ENCODE results near the gene NAP1L4.
A peak's percentile ranks its signal among the peaks of the same experiment; 100 is the strongest.

Gene NAP1L4

DNA sequence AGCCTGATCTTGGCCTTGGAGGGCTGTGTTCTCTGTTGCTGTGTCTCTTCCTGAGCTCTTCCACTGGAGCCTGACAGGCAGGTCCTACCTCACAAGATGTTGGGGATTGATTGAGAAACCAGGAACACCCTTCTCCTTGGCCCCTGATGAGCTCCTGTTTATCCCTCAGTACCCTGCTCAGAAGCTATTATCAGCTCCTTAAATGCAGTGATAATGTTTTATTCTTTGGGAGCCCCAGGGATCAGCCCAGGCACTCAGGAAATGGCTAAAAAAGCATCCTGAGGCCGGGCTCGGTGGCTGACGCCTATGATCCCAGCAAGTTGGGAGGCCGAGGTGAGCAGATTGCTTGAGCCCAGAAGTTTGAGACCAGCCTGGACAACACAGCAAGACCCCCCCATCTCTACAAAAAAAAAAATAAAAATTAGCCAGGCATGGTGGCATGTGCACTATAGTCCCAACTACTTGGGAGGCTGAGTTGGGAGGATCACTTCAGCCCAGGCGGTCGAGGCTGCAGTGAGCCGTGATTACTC is 58.0 kb downstream of the NAP1L4 start:
- no peak for DNase-seq

DNA sequence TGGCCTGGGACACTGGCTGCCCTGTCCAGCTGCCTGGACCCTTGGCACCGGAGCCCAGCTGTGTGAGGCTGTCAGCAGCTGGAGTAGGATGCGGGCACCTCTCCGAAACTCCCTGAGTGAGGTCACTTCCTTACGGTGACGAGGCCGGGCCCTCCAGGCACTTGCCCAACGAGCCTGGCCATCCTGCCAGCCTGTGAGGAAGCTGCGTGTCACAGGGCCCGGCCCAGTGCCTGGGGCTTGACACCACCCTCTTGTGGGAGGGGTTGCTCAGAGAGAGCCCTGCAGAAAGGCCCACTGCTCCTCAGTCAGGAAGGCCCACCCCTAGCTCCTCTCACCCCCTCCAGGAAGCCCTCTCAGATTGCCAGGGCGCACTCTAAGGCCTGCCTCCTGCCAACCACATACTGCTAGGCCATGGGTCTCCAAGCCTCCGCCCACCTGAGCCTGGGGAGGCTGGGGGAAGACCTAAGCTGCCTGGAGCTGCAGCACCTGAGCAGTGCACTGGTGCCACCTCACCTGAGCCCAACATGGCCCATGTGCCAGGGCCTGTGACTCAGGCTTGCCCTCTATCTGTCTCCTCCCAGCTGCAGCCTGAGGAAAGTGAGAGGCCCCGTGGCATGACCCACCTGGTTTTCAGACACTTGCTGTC is 58.6 kb downstream of the NAP1L4 start:
- DNase-seq: peak; percentile 41

DNA sequence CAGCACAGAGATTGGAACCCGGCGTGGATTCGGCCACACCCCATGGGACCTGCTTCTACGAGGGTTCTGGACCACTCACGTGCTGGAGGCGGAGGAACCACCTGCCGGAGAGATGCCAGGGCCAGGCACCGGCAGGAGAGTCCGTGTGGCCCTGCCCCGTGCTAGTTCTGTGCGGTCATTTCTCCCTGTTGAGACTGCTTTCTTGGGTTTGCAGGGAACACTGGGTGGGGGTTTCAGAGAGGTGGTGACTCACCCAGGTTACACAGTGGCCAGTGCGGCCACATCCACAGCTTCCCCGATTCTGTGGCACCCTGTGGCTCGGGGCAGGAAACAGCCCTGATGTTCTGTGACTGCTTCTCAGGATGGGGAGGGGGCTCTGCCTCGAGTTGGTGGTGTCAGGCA is 59.3 kb downstream of the NAP1L4 start:
- no peak for DNase-seq

DNA sequence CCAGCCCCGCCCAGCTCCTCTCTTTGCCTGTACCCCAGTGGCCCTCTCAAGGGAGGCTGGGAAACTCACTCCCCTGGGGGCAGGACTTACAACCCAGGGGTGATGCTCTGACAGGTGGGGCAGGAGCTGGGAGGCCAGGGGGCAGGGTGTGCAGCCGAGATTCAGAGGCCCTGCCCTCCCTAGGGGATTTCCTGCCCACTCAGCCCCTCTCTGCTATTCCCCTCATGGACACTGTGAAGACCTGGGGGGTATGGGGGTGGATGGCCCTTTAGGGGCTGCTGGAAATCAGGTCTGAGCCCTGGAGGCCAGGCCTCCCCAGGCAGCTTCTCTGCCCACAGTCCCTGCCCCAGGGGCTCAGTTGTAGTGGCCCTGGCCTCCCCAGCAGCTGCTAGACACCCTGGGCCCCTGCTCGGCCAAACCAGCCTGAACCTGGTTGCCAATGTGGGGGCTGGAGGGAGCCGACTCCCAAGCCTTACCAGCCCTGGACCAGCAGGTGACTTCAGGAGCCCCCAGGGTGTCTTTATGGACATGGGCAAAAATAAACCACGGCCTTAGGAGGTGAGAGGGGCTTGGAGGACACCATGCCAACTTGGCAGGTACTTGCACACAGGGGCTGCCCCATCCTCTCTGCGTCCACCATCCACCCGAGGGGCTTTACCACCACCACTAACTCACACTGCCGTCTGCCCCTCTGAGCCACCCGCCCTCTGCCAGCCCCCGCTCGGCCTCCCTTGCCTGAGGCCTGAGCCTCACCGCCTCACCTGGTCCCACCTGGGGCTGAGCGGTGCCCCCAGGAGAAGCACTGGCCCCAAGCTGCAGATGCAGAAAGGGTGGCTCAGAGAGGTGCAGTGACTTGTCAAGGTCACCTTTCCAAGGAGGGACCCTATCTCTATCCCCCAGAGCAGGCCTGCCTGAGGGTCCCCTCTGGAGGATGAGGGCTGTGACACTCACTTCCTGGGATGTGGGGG is 60.1 kb downstream of the NAP1L4 start:
- no peak for DNase-seq

DNA sequence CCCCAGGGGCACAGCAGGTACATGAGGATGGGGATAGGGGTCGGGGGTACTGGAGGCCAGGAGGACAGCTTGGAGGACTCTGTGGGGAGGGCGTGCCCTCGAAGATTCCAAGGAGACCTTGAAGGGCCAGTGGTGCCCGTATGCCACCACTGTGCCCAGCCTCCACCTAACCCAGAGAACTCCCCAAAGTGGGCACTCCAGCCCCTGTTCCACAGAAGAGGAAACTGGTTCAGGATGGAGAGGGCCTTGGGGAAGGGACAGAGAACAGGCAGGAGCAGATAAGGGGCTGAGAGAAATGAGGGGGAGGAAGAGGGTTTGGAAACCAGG is 60.7 kb downstream of the NAP1L4 start:
- no peak for DNase-seq

DNA sequence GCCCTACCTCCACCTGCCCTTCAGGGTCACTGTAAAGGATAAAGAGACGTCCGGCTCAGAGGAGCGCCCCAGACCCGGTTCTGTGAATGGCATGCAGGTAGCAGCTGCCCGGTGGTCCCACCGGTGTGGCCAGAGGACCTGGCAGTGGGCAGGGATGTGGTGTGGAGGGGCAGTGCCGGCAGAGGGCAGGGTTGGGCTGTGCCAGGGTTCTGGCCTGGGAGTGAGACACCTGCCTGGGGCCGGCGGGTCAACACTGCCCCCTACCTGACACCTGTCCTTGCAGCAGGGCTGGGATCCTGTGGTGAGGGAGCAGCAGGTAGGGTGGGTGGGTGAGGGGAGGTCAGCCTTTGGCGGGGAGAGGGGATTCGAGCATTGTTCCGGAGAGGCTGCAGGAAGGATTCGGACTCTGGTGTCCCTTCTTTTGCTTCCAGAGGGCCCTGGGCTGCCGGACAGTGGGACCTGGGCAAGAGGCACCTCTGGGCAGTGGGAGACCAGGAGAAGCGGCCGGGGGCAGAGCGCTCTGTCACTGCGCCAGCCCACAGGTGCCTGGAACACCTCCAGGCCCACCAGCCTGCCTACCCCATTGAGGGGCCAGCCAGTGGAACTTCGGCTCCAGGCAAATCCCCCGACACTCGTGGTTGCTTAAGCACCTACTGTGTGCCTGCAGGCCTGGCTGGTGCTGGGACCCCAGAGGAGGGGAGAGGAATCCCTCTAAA is 61.3 kb downstream of the NAP1L4 start:
- DNase-seq: peak; percentile 28

DNA sequence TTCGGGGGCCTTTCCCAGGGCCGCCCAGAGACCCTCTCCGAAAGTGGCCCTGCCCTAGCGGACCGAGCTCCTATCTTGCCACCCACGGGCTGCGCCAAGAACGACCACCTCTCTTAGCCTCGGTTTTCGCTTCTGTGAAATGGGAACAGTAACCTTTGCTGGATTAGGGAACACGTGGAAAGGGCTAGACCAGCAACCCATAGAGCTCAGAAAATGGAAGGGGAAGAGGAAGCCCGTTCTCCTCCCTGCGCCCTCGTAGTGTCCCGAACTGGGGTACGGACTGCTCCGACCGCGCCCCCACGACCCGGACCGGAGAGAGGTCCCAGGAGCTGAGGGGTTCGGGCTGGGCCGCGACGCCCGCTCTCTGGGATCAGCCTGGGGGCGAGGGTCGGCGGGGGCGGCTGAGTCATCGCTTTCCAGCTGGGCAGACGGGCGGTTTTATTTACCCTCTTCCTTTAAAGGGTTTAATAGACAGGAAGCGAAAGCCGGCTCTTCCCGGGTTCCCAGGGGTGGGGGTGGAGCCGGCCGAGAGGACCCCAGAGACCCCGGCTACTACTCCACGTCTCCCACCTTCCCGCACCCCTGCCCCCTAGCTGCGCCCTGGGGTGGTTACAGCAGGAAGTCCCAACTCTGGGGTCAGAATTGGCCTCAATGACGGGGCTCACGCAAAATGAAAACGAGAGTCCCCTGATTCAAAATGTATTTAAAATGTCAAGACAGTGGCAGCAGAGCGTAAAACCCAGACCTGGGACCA is 62.0 kb downstream of the NAP1L4 start:
- DNase-seq: peak; percentile 41

DNA sequence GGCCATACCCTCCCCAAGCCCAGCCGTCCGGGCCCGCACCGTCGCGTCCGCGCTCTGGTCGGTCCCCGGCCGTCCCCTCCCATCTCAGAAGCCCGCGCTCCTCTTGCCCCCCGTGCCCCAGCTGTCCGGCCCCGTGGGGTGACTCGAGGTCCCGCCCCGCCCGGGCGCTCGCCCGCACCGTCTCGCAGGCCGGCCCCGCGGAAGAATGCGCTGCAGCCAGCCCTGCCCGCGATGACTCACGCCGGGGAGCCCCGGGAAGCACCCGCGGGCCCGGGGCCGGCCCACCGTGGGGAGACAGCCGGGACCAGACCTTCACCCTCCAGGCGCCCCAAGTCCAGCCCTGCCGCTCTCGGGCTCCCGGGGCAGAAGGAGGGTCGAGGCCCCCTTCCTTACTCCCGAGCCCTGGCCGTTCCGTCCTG is 62.6 kb downstream of the NAP1L4 start:
- peak; percentile 32 for DNase-seq

DNA sequence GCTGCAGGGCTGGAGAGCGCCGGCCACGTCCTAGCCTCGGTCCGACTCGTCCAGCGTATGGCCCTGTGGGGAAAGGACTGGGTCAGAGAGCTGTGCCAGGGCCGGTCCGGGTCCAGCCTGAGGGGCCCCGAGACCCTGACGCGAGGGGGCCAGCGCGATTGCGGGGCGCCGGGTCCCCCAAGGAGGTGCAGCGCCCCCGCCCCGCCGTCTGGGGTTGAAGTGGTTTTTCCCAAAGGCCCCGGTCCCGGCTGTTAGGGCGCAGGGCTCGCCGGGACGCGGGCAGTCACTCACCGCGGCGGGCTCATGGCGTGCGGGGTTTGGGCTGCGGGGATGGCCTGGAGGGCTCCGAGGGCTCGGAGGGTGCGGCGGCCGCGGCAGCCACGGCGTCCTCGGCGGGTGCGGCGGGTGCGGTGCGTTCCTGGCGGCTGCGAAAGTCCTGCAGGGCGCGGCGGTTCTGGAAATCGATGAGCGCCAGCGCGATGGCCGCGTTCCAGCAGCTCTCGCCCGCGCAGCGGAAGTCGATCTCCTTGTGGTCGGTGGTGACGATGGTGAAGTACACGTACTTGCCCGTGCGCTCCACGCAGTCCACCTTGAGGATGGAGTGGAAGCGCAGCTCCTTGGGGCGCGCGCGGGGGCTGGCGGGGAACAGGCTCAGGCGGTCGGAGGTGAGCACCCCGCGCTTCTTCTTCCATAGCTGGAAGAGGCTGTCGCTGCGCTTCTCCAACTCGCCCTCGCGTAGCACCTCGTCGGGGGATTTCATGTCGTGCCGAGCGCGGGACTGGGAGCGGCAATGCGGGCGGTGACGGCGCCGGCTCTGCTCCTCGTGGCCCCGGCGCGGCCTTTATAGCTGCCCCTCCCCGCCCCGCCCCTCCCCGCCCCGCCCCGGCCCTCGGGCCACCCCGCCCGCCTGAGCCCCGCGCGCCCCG is 63.3 kb downstream of the NAP1L4 start, which contains the start of gene PHLDA2:
Gene PHLDA2, minus strand, starts transcription at position 816 of the 926 bp plus-strand sequence. Its CDS starts 56 bp downstream, at position 760.
- DNase-seq: peak; percentile 64

DNA sequence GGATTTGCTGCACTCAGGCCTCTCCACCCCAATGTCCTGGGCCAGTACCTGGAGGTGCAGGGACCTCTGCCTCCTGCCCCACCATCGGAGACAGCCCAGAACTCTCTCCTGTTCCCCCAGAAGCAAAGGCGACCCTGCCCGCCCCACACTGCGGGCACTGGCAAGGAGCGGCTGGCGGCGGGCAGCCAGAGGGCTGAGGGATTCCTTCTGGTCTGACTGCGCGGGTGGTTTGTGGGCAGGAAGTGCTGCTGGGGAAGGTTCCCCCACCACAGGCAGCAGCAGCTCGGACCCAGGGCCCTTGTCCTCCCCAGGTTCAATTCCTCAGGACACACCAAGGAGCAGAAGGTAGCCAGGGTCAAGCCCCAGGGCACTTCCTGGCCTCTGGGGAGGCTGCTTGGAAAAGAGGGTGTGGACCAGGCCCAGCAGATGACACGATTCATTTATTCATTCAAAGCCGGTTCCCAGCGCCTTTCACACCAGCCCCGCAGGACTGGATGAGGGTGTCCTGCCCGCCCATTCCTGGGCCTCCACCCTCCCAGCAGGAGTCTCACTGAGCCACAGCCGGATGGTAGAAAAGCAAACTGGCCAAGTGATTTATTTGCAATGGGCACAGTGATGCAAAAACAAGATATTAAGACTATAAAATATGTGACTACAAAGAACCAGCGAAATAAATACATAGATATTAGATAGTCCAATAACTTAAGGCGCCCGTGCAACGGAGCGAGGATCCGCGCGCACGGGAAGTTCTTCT is 64.1 kb downstream of the NAP1L4 start:
- DNase-seq: no peak

DNA sequence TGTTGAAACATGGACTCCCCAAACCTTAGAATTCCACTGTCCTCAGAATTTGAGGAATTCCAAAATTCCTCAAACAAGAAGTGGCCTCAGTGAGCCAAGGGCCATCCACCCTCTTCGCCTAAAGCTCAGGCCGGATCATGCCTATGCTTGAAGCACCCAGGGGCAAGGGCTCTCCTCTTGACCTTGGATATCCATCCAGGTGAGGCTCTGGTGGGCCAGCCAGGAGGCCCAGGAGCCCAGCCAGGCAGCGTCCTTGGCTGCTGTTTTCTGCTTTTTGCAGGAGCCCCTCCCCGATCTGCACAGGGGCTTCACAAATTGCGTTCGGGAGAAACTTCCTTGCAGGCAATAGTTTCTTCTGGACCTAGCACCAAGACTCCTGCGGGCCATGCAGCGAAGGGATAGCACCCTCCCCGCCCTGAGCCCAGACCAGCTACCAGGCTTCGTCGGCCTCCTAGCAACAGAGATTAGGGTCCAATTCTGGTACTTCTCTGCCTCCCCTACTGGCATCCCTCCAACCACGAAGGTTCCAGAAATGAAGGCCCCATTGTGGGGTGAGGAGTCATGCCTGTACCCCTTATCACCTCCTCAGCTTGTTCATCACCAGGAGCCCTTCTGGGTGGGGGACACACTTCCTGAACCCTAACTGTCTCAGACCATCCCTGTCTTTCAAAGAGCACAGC is 64.9 kb downstream of the NAP1L4 start:
- DNase-seq: no peak

DNA sequence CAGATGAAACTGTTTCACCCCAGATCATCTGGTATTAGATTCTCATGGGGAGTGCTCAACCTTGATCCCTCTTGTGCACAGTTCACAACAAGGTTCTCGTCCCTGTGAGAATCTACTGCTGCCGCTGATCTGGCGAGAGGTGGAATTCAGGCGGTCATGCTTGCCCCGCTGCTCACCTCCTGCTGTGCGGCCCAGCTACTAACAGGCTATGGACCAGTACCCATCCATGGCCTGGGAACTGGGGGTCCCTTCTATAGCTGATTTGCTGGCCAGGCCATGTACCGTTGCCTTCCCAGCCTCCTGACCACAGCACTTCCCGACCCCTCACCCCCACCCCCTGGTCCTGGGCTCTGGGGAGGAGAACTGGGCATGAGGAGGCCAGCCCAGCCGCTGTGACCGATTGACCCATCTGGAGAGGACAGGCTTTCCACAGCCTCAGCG is 65.5 kb downstream of the NAP1L4 start:
- no peak for DNase-seq

DNA sequence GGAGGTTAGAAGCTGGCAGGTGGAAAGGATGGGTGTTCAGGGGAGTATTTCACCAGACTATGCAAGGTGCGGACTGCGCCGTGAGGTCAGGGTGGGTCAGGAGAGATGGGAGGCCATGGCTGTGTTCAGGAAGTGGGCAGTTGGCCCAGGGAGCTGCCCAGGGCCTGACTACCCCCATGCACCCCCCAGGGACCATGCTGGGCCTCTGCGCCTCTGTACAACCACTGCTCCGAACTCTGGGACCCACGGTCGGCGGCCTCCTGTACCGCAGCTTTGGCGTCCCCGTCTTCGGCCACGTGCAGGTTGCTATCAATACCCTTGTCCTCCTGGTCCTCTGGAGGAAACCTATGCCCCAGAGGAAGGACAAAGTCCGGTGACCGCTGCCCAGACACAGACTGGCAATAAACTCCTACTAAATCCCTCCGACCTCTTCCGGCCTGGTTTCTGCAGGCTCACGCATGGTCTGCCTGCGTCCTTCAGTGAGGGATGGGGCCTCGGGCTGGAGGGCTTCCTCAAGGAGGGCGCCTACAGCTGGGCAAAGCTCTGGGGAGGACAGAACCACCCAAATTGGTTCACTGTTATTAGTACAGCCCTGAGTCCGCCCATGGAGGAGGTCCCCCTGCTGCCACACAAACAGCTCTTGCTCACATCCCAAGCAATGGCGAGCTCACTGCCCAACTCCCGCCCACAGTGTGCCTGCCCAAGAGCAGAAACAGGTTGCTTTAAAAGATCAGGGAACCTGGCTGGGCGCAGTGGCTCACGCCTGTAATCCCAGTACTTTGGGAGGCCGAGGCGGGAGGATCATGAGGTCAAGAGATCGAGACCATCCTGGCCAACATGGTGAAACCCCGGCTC is 67.1 kb downstream of the NAP1L4 start:
- DNase-seq: no peak

DNA sequence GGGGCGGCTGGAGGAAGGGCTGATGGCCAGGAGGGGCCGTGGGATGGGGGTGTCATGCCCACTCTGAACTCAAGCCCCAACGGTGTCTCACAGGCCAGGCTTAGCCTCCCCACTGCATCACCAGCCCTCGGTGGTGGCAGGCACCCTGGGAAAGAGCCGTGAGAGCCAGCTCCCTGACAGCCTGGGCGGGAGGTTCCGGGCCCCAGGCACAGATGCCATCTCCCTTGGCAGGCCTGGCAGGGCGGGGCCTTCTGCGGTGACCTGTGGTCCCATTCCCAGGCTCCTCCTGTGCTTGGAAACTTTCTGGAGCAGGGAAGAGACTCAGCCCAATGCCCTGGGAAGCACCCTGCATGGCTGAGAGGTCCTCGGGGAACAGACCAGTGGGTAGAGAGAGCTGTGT is 67.7 kb downstream of the NAP1L4 start:
- no peak for DNase-seq

DNA sequence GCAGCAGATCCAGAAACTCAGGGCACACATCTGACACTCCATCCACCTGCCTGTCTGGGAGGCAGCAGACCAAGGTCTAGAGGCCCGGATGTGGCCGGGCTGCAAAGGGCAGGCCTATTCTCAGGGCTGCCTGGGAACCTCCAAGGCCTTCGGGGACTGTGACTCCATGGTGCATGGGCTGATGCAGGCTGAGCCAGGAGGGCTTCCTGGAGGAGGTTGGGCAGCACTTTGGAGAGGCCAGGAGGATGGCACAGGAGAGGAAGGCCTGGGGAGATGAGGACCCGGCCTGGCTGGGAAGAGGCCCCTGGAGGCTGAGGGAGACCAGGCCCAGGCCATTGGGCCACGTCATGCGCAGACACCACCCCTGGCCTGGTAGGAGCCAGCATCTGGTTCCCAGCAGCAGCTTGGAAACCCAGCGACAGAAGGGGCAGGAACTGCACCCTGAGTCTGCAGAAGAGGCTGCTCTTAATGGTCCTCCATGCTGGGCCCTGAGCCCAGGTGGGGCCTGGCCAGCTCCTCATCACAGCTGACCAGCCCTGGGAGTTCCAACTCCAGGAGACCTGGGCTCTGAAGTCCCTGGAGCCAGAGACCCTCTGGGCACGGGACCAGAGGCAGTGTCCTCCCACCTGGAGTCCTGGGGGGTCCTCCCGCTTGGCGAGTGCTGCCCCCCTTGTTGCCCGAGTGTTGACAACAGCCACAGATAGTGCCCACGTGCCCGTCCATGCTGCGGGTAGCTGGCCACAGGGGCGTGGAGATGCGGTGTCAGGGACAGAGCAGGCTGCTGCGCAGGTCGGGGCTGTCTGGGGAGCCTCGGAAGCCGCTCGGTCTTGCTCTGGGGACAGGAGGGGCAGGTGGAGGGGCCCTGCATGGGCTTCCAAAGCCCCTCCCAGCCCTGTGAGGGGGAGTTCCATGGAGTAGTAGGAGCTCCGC is 68.4 kb downstream of the NAP1L4 start:
- DNase-seq: no peak

DNA sequence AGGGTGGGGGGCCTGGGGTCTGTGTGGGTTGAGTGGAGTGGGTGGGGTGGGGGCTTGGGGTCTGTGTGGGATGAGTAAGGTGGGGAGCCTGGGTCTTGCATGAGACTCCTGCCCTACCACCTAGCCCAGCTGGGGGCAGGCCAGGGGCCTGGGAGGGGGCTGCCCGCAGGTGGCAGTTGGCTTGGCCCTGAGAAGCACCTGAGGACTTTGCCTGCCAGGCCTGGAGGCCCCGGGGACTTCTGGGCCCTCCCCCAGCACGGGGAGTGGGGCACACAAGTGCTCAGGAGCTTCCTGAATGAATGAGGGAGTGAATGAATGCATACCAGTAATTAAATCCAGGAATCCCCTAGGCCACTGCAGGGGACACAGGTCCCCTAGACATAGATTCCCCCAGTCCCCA is 69.5 kb downstream of the NAP1L4 start:
- DNase-seq: no peak

DNA sequence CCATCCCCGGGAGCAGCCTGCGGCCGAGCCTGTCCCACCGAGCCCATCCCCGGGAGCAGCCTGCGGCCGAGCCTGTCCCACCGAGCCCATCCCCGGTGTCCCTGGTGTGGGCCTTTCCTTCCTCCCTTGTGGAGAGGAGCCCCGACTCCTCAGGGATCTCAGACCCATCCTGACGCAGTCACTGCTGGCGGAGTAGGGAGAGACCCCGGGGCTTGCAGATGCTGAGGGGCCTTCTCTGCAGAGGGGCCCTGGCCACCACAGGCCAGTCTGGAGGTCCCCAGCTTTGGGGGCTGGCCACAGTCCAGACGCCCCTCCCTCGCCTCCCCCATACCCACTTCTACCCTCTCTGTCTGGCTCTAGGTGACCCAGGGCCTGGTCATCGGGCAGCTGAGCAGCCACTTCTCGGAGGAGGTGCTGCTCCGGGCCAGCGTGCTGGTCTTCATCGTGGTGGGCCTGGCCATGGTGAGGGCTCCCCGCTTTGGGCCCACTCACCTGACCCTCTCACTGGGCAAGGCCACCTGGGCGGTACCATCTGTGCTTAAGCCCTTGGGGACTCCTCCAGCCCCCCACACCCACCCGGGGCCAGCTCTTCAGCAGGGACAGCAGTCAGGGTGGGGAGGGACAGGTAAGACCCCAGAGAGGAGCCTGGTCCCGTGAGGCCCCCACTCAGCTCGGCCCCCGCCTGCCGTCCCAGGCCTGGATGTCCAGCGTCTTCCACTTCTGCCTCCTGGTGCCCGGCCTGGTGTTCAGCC is 70.2 kb downstream of the NAP1L4 start:
- DNase-seq: no peak

Data from stimulated activated naive CD4-positive, alpha-beta T cell treated with Interleukin-2 at 50 U/mL for 16 hours (primary cell).